ENCODE measurements around the gene SH3BP4.

DNA sequence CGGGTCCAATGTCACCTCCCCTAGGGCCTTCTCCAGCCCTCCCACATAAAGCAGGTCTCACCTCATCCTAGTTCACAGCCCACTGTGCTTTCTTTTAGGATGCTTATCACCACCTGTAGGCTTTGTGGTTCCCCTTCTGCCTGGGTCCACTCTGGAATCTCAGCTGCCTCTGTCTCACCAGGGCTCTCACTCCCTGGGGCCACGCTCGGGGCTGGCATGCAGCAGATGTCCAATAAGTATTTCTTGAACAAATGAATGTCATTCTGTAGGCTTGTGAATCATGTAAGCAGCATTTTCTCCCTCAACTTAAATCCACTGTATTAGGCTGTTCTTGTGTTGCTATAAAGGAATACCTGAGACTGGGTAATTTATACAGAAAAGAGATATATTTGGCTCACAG is 4.3 kb upstream of the SH3BP4 start:
- TF ChIP-seq EZH2phosphoT487 (IDR thresholded peaks at IDR 0.05; ENCODE audit: insufficient read depth, low read depth) (no peak), EZH2 (IDR thresholded peaks at IDR 0.05; ENCODE audit: insufficient read depth, poor library complexity, severe bottlenecking) (no peak)

All from GM23248 (cell line).